Sigmoid colon (tissue), 7 donors: Measurements from ENCODE around the gene RSRP1. TPM values are rescaled to one million over a fixed set of nuclear protein-coding genes. Genes with fewer than 3 reads are reported as not detected.

Experiments
- DNase-seq: peaks from one replicate; pipeline ENCODE4 v3.0.0-alpha.2; 2019
- H3K27ac ChIP-seq, 4 donors: fragments of 200-600 bp; sonication (generic); one replicate each; pipeline ENCODE4 v1.5.1; 2016 to 2019; ENCODE audit warnings: mild to moderate bottlenecking in 1 of 4
- H3K27me3 ChIP-seq, 3 donors: fragments of 200-600 bp; sonication (generic); one replicate each; pipeline ENCODE4 v1.5.1; 2019; ENCODE audit warnings: mild to moderate bottlenecking in 1 of 3
- H3K36me3 ChIP-seq, 4 donors: fragments of 200-600 bp; sonication (generic); one replicate each; pipeline ENCODE4 v1.5.1; 2016 to 2019
- H3K4me1 ChIP-seq, 4 donors: fragments of 200-600 bp; sonication (generic); one replicate each; pipeline ENCODE4 v1.5.1; 2017 to 2019
- H3K4me3 ChIP-seq, 4 donors: fragments of 200-600 bp; sonication (generic); one replicate each; pipeline ENCODE4 v1.5.1; 2017 to 2019; ENCODE audit warnings: mild to moderate bottlenecking in 2 of 4, moderate library complexity in 1 of 4
- H3K9me3 ChIP-seq, 4 donors: fragments of 200-600 bp in 3 of 4; sonication (generic) in 3 of 4; one replicate each; pipeline versions ENCODE4 v1.5.1 to v1.6.1; 2013 to 2019
- EP300 ChIP-seq, 4 donors: sonication (generic); formaldehyde crosslinking; IDR thresholded peaks; one replicate each; pipeline ENCODE4 v1.6.1; 2017; ENCODE audit warnings: antibody characterized with exemption in 4 of 4
- POLR2A ChIP-seq, 2 donors: fragments of 450-650 bp; IDR thresholded peaks; one replicate each; pipeline ENCODE4 v1.6.1; 2016; ENCODE audit warnings: antibody characterized with exemption in 2 of 2, mild to moderate bottlenecking in 2 of 2, moderate library complexity in 2 of 2
- POLR2AphosphoS5 ChIP-seq, 4 donors: sonication (generic); formaldehyde crosslinking; IDR thresholded peaks; one replicate each; pipeline ENCODE4 v1.6.1; 2017; ENCODE audit warnings: antibody characterized with exemption in 4 of 4
- WGBS, 2 donors: extraction: QIAGEN DNeasy Blood & Tissue Kit; methylation state at CpG; one replicate each; pipeline ENCODE4 v1.1.7; 2013; 5-methylcytosine and 5-hydroxymethylcytosine counted together
- intact Hi-C: fragments of 100-400 bp; cut with DNase I; formaldehyde crosslinking; loops from one replicate; pipeline ENCODE4 v1.15.1; 2023
- polyA plus RNA-seq, 3 donors: library from polyadenylated mRNA; stranded (reverse); fragments of 200-250 nt; gene quantifications; one replicate each; pipeline ENCODE4 v1.2.3, GENCODE V29; 2013
- total RNA-seq, 4 donors: library from RNA; depleted of rRNA; stranded (reverse); fragments of >200 nt; gene quantifications; one replicate each; pipeline ENCODE4 v1.1.0, GENCODE V29; 2016
- TF ChIP-seq, protein P1 (sequence below), 4 experiments: fragments of 450-650 bp in 3 of 4; fragments of 200-600 bp in 1 of 4; IDR thresholded peaks; one replicate each; pipeline ENCODE4 v1.5.1; 2016 to 2019; ENCODE audit warnings: antibody characterized with exemption in 4 of 4, mild to moderate bottlenecking in 3 of 4, moderate library complexity in 2 of 4
- donor health status: healthy with polysubstance abuse.
- donor health status: Bipolar disorder and iron deficiency.
- donor health status: healthy.

RSRP1 gene
- total and polyA plus RNA-seq, 7 donors, result 15.5 to 134 (median 77.1) TPM

DNA sequence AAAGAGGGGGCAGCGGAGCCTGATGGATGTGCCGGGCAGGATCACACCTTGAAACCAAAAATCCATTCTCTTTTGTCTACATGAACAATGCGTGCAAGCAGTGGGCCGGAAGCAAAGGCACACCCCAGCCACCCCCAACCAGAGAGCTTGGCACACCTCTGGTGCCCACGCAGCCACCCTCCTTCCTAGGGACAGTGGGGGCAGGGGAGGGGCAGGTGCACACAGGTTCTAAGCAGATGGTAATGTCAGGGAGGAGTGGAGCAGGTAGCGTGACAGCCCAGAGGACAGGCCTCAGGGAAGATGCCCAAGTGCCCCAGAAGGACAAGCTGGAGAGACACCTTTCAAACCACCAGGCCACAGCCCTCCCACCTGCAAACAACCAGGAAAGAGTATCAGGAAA lies 51.4 kb downstream of the RSRP1 start:
- Histone ChIP-seq H3K27me3 (peaks cover 0 to 10% (median 0%) of the 10 kb centered on the region in 3 donors), H3K4me3 (no peak overlapping the region), H3K9me3 (no peaks in the 10 kb centered on the region), H3K4me1 (peaks cover 0 to 7% (median 0%) of the 10 kb centered on the region in 4 donors), H3K36me3 (no peaks in the 10 kb centered on the region), H3K27ac (no peak overlapping the region)
- no peak for TF ChIP-seq POLR2AphosphoS5 (IDR thresholded peaks at IDR 0.05)
- no peak for TF ChIP-seq POLR2A (IDR thresholded peaks at IDR 0.05)
- TF ChIP-seq EP300 (IDR thresholded peaks at IDR 0.05), result no peak
- TF ChIP-seq, protein P1, sequence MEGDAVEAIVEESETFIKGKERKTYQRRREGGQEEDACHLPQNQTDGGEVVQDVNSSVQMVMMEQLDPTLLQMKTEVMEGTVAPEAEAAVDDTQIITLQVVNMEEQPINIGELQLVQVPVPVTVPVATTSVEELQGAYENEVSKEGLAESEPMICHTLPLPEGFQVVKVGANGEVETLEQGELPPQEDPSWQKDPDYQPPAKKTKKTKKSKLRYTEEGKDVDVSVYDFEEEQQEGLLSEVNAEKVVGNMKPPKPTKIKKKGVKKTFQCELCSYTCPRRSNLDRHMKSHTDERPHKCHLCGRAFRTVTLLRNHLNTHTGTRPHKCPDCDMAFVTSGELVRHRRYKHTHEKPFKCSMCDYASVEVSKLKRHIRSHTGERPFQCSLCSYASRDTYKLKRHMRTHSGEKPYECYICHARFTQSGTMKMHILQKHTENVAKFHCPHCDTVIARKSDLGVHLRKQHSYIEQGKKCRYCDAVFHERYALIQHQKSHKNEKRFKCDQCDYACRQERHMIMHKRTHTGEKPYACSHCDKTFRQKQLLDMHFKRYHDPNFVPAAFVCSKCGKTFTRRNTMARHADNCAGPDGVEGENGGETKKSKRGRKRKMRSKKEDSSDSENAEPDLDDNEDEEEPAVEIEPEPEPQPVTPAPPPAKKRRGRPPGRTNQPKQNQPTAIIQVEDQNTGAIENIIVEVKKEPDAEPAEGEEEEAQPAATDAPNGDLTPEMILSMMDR (IDR thresholded peaks at IDR 0.05), result no peak
- intact Hi-C loops, result no loop called here
- no peak for DNase-seq
- WGBS, 2 donors, result 36 to 68% methylated on average over 6 of the region's 6 CpGs

DNA sequence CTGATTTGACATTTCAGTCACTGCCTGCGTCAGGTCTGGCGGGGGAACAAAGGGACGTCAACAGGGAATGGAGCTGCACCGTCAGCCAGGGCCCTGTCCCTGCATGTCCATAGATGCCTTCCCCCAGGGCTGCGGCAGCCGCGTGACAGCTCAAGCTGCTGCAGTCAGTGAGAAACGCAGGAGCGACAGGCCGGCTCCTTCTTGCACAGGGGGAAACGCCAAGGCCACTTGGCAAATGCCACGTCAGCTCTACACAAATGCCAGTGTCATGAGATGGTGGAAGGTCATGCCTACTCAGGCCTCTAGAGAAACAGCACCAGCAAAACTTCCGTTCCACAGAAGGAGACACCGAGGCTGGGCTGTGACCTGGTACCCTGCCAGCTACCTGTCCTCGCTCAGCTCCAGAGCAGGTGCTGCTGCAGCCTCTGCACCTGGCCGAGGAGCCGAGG lies 52.7 kb downstream of the RSRP1 start:
- no peak overlapping the region for H3K27ac ChIP-seq
- WGBS, 2 donors, result 27 to 74% methylated on average over 17 of the region's 17 CpGs
- no peak overlapping the region for H3K4me3 ChIP-seq
- H3K27me3 ChIP-seq, result peaks cover 0 to 10% (median 0%) of the 10 kb centered on the region in 3 donors
- no peaks in the 10 kb centered on the region for H3K9me3 ChIP-seq
- no peaks in the 10 kb centered on the region for H3K36me3 ChIP-seq
- intact Hi-C loops, result no loop called here
- H3K4me1 ChIP-seq, result peaks cover 0 to 7% (median 0%) of the 10 kb centered on the region in 4 donors
- TF ChIP-seq, protein P1 (IDR thresholded peaks at IDR 0.05), result no peak
- no peak for TF ChIP-seq POLR2AphosphoS5 (IDR thresholded peaks at IDR 0.05)
- TF ChIP-seq EP300 (IDR thresholded peaks at IDR 0.05), result no peak
- no peak for TF ChIP-seq POLR2A (IDR thresholded peaks at IDR 0.05)
- DNase-seq, result no peak

DNA sequence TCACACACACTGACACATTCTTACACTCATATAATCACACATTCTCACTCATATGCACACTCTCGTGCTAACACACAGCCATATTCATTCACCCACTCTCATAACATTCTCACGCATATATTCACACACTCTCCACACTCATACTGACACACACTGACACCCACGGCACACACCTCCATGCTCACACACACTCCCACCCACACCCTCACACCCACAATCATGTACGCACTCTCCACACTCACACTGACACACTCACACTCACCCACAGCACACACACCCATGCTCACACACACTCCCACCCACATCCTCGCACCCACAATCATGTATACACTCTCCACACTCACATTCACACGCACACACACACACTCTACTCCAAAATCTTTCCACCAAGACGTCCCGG lies 53.2 kb downstream of the RSRP1 start:
- Histone ChIP-seq H3K4me3 (no peak overlapping the region), H3K4me1 (peaks cover 0 to 7% (median 0%) of the 10 kb centered on the region in 4 donors), H3K27ac (no peak overlapping the region), H3K9me3 (no peaks in the 10 kb centered on the region), H3K36me3 (no peaks in the 10 kb centered on the region), H3K27me3 (peaks cover 0 to 10% (median 0%) of the 10 kb centered on the region in 3 donors)
- intact Hi-C loops, result no loop called here
- WGBS, 2 donors, result 71 to 81% methylated on average over 8 of the region's 8 CpGs
- TF ChIP-seq EP300 (IDR thresholded peaks at IDR 0.05) (no peak), POLR2AphosphoS5 (IDR thresholded peaks at IDR 0.05) (no peak), POLR2A (IDR thresholded peaks at IDR 0.05) (no peak)
- TF ChIP-seq, protein P1 (IDR thresholded peaks at IDR 0.05), result no peak
- no peak for DNase-seq

DNA sequence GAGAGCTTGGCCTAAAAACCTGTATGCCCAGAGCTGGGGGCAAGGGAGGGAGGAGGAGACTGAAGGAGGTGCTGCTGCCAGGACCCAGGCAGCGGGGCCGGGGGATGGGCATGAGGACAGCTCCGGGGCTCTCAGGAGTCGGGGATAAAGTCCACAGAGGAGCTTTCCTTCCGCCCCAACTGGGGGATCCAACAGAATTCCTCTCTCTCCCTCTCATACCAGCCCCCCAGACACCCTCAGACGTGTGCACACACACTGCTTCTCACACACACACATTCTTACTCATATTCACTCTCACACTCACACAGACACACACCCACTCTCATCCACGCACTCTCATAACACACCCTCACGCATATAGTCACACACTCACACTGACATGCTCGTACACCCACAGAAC lies 54.0 kb downstream of the RSRP1 start:
- H3K36me3 ChIP-seq, result no peaks in the 10 kb centered on the region
- no peaks in the 10 kb centered on the region for H3K9me3 ChIP-seq
- no peak overlapping the region for H3K27ac ChIP-seq
- peaks cover 0 to 10% (median 0%) of the 10 kb centered on the region in 3 donors for H3K27me3 ChIP-seq
- no peak overlapping the region for H3K4me3 ChIP-seq
- intact Hi-C loops, result no loop called here
- H3K4me1 ChIP-seq, result peaks cover 0 to 4% (median 0%) of the 10 kb centered on the region in 4 donors
- 32 to 64% methylated on average over 9 of the region's 9 CpGs for WGBS, 2 donors
- TF ChIP-seq POLR2AphosphoS5 (IDR thresholded peaks at IDR 0.05) (no peak), POLR2A (IDR thresholded peaks at IDR 0.05) (no peak), EP300 (IDR thresholded peaks at IDR 0.05) (no peak)
- TF ChIP-seq, protein P1 (IDR thresholded peaks at IDR 0.05), result no peak
- DNase-seq, result no peak

Other genes starting within 250 kb of the RSRP1 start
- gene SYF2, start 15.0 kb downstream of the RSRP1 start, total RNA-seq, result 100 to 1,000 TPM in 1 of 4 donors, 10 to 100 TPM in 3; 58.2 to 100 (median 83.8) TPM
- 100 to 1,000 TPM in 2 of 3 donors, 10 to 100 TPM in 1; 67.0 to 138 (median 108) TPM for gene SYF2, start 15.0 kb downstream of the RSRP1 start, polyA plus RNA-seq
- gene RHD, start 25.1 kb upstream of the RSRP1 start, total RNA-seq, result under 1 TPM in 1 of 4 donors, not detected in 3; 0.36 TPM
- gene RHD, start 25.1 kb upstream of the RSRP1 start, polyA plus RNA-seq, result not detected
- gene TMEM50A, start 90.9 kb upstream of the RSRP1 start, total RNA-seq, result 100 to 1,000 TPM in 3 of 4 donors, 10 to 100 TPM in 1; 55.0 to 153 (median 112) TPM
- gene TMEM50A, start 90.9 kb upstream of the RSRP1 start, polyA plus RNA-seq, result 10 to 100 TPM; 38.1 to 60.7 (median 38.4) TPM
- under 1 TPM in 2 of 4 donors, not detected in 2; 0.36 to 0.83 TPM for gene RHCE, start 173.4 kb upstream of the RSRP1 start, total RNA-seq
- under 1 TPM in 1 of 3 donors, not detected in 2; 0.07 TPM for gene RHCE, start 173.4 kb upstream of the RSRP1 start, polyA plus RNA-seq
- gene MACO1, start 183.4 kb upstream of the RSRP1 start, total RNA-seq, result 10 to 100 TPM; 11.8 to 20.2 (median 15.4) TPM
- 10 to 100 TPM in 1 of 3 donors, 1 to 10 TPM in 2; 2.4 to 10.9 (median 3.0) TPM for gene MACO1, start 183.4 kb upstream of the RSRP1 start, polyA plus RNA-seq